ENCODE data around the gene NXPH3.

GRCh38 chr17:49621420-49621819 is 45.7 kb downstream of the NXPH3 start:
- TF ChIP-seq CEBPB (tag; IDR thresholded peaks at IDR 0.05) (no peak), ZNF174 (CRISPR knock-in tag; IDR thresholded peaks at IDR 0.05) (no peak), NFYB (IDR thresholded peaks at IDR 0.05; ENCODE audit: extremely low read depth, insufficient read length) (no peak), CTCF (IDR thresholded peaks at IDR 0.05 in 2 of 3, conservative IDR thresholded peaks at IDR 0.05 in 1 of 3; ENCODE audit: insufficient read depth in 2 of 3, low read depth in 1 of 3, low read length in 3 of 3) (no peak), ZNF140 (CRISPR knock-in tag; IDR thresholded peaks at IDR 0.05) (no peak)

Data from K562 (cell line).